Esophagus squamous epithelium (tissue), 5 donors: ENCODE results near the gene CLEC20A. TPM values are rescaled to one million over a fixed set of nuclear protein-coding genes. Genes with fewer than 3 reads are reported as not detected.

Source experiments
- DNase-seq: peaks from one replicate; lab custom pipeline; 2025; lab: John Stamatoyannopoulos, UW
- H3K27ac ChIP-seq, 4 donors: fragments of 200-600 bp; sonication (generic); one replicate each; pipeline ENCODE4 v1.5.1; 2016 to 2019; ENCODE audit warnings: mild to moderate bottlenecking in 1 of 4
- H3K27me3 ChIP-seq, 4 donors: fragments of 200-600 bp; sonication (generic); 1 replicate in 3 of 4; 2 replicates in 1 of 4; pipeline versions ENCODE4 v1.5.1 to v1.6.0; 2017 to 2021; ENCODE audit warnings: antibody characterized with exemption in 1 of 4
- H3K36me3 ChIP-seq, 3 donors: fragments of 200-600 bp; sonication (generic); one replicate each; pipeline ENCODE4 v1.5.1; 2016 to 2019
- H3K4me1 ChIP-seq, 3 donors: fragments of 200-600 bp; sonication (generic); one replicate each; pipeline ENCODE4 v1.5.1; 2017 to 2019
- H3K4me3 ChIP-seq, 4 donors: fragments of 200-600 bp; sonication (generic); 1 replicate in 3 of 4; 2 replicates in 1 of 4; pipeline ENCODE4 v1.5.1; 2016 to 2019; ENCODE audit warnings: mild to moderate bottlenecking in 2 of 4, moderate library complexity in 1 of 4
- H3K9me3 ChIP-seq, 3 donors: fragments of 200-600 bp; sonication (generic); one replicate each; pipeline ENCODE4 v1.5.1; 2016 to 2019
- POLR2A ChIP-seq, 4 donors: fragments of 450-650 bp; IDR thresholded peaks; one replicate each; pipeline ENCODE4 v1.6.1; 2017; ENCODE audit warnings: antibody characterized with exemption in 4 of 4, mild to moderate bottlenecking in 4 of 4, moderate library complexity in 3 of 4
- WGBS, 2 donors: methylation state at CpG; one replicate each; pipeline ENCODE4 v1.1.5; 2018; 5-methylcytosine and 5-hydroxymethylcytosine counted together
- intact Hi-C: fragments of 100-400 bp; cut with DNase I; formaldehyde crosslinking; loops from one replicate; pipeline ENCODE4 v1.15.0; 2022
- total RNA-seq, 4 donors: library from RNA; depleted of rRNA; stranded (reverse); fragments of >200 nt; gene quantifications; one replicate each; pipeline ENCODE4 v1.1.0, GENCODE V29; 2016
- TF ChIP-seq, protein P1 (sequence below), 6 experiments: fragments of 450-650 bp in 4 of 6; fragments of 200-600 bp in 2 of 6; sonication (generic) in 2 of 6; IDR thresholded peaks; one replicate each; pipeline ENCODE4 v1.5.1; 2016 to 2019; ENCODE audit warnings: antibody characterized with exemption in 6 of 6, mild to moderate bottlenecking in 4 of 6, moderate library complexity in 4 of 6
- donor health status: DM: yes; HTN: yes; CAD: no.

The CLEC20A gene
- total RNA-seq, 4 donors from 2014 or later: not detected

DNA sequence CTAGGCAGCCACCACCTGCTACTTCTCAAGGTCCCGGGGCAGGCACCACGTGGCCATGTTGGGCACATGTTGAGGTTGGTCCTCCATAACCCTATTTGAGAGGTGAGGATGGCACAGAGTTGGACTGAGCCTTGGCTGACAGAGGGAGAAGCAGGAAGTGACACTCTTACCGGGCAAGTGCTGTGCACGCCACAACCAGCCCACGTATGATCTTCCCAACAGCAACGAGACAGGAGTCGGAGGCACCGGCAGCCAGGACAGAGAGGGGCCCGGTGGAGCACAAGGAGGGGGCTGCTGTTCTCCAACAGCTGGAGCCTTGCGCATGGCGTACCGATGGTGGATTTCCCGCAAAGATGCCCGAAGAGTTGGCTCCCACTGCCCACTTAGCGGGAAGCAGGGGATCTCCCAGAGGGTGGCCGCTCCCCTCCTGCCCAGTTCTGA lies 3.4 kb downstream of the CLEC20A start:
- Histone ChIP-seq H3K4me3 (no peak overlapping the region), H3K36me3 (no peaks in the 10 kb centered on the region), H3K27ac (no peak overlapping the region), H3K4me1 (no peaks in the 10 kb centered on the region), H3K27me3 (no peaks in the 10 kb centered on the region), H3K9me3 (no peaks in the 10 kb centered on the region)
- 82 to 98% methylated on average over 7 to 15 of the region's 16 CpGs for WGBS, 2 donors
- no peak for TF ChIP-seq POLR2A (IDR thresholded peaks at IDR 0.05)
- TF ChIP-seq, protein P1, sequence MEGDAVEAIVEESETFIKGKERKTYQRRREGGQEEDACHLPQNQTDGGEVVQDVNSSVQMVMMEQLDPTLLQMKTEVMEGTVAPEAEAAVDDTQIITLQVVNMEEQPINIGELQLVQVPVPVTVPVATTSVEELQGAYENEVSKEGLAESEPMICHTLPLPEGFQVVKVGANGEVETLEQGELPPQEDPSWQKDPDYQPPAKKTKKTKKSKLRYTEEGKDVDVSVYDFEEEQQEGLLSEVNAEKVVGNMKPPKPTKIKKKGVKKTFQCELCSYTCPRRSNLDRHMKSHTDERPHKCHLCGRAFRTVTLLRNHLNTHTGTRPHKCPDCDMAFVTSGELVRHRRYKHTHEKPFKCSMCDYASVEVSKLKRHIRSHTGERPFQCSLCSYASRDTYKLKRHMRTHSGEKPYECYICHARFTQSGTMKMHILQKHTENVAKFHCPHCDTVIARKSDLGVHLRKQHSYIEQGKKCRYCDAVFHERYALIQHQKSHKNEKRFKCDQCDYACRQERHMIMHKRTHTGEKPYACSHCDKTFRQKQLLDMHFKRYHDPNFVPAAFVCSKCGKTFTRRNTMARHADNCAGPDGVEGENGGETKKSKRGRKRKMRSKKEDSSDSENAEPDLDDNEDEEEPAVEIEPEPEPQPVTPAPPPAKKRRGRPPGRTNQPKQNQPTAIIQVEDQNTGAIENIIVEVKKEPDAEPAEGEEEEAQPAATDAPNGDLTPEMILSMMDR (IDR thresholded peaks at IDR 0.05): no peak
- no peak for DNase-seq
- intact Hi-C loops: no loop called here

DNA sequence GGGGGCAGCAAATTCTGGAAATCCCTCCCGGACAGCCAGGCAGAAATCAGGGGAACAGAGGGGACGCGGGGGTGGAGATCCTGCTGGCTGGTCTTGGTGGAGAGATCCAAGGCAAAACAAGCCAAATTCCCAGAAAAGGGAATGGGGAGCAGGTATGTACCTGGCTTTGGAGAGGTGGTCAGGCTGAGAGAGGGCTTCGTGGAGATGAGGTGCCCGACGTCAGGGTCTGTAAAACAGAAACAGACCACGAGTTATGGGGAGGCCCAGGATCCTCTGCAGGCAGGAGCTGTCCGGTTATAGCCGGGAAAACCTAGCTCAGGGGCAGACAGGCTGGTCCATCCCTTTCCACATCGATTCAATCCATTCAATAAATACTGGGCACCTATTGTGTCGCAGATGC lies 4.4 kb downstream of the CLEC20A start:
- intact Hi-C loops: no loop called here
- no peaks in the 10 kb centered on the region for H3K36me3 ChIP-seq
- no peak for DNase-seq
- TF ChIP-seq POLR2A (IDR thresholded peaks at IDR 0.05): no peak
- TF ChIP-seq, protein P1 (IDR thresholded peaks at IDR 0.05): no peak
- H3K4me3 ChIP-seq: no peak overlapping the region
- WGBS, 2 donors: 87 to 93% methylated on average over 10 to 11 of the region's 11 CpGs
- H3K27me3 ChIP-seq: peaks cover 0 to under 1% (median 0%) of the 10 kb centered on the region in 4 donors
- no peak overlapping the region for H3K27ac ChIP-seq
- H3K9me3 ChIP-seq: no peaks in the 10 kb centered on the region
- H3K4me1 ChIP-seq: no peaks in the 10 kb centered on the region

DNA sequence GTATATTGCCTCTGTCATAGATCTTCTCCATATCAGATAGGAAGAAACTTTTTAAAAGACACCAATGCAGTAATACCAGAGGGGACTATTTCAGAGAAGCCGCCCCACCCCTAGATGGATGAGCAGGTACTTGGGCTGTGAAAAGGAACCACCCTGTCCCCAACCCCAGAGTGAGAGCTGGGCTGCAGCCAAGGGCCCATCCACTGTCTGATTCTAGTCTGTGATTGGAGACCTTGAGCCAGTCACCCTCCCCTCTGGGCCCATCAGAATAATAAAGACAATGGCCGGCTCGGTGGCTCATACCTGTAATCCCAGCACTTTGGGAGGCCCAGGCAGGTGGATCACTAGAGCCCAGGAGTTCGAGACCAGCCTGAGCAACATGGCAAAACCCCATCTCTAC lies 5.0 kb downstream of the CLEC20A start:
- Histone ChIP-seq H3K27ac (no peak overlapping the region), H3K36me3 (no peaks in the 10 kb centered on the region), H3K9me3 (no peaks in the 10 kb centered on the region), H3K27me3 (peaks cover 0 to 6% (median 0%) of the 10 kb centered on the region in 4 donors), H3K4me3 (no peak overlapping the region), H3K4me1 (peaks cover 0 to 6% (median 5%) of the 10 kb centered on the region in 3 donors)
- no peak for DNase-seq
- 82 to 100% methylated on average over 1 to 2 of the region's 4 CpGs for WGBS, 2 donors
- intact Hi-C loops: no loop called here
- TF ChIP-seq, protein P1 (IDR thresholded peaks at IDR 0.05): no peak
- TF ChIP-seq POLR2A (IDR thresholded peaks at IDR 0.05): no peak

DNA sequence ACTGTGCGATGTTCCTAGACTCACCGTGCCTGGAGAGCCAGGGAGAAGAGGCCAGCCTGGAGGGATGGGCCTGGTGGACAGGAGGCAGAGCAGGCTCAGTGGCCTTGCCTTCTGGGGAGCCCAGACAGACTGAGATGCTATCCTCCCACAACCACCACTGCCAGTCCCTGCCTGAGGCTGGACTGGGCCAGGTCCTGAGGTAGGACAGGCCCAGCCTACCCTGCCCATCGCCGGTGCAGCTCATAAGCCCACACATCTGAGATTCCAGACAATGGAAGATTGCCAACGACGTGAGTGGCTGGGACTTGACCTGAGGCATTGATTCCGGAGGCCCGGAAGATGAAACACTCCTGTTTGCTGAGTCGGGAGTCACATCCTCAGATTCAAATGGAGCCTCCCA lies 5.8 kb downstream of the CLEC20A start:
- 72 to 75% methylated on average over 7 to 8 of the region's 9 CpGs for WGBS, 2 donors
- peaks cover 0 to 13% (median 10%) of the 10 kb centered on the region in 3 donors for H3K4me1 ChIP-seq
- H3K27ac ChIP-seq: no peak overlapping the region
- peaks cover 0 to 12% (median 0%) of the 10 kb centered on the region in 4 donors for H3K27me3 ChIP-seq
- intact Hi-C loops: no loop called here
- no peak overlapping the region for H3K4me3 ChIP-seq
- H3K9me3 ChIP-seq: no peaks in the 10 kb centered on the region
- H3K36me3 ChIP-seq: no peaks in the 10 kb centered on the region
- TF ChIP-seq, protein P1 (IDR thresholded peaks at IDR 0.05): no peak
- TF ChIP-seq POLR2A (IDR thresholded peaks at IDR 0.05): no peak
- no peak for DNase-seq

DNA sequence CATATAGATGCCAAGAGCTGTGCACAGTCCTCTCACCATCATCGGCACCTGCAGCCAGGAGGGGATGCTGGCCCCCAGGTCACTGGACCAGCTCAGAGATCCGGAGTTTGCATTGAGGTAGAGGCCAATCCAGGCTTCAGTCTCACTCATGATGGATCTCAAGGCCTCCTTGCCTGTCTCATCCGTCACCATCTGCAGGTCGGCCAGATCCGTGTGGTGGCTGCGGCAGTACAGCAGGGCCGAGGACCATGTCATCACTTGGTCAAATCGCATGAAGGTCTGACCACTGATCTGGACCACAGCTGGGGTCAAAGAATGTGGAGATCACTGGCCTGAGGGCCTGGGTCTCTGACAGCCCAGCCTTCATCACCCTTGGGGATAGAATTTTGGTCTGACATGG lies 6.6 kb downstream of the CLEC20A start:
- WGBS, 2 donors: 80% methylated on average over 1 of the region's 8 CpGs; no CpG with 5 or more reads in 1 of the 2 donors
- Histone ChIP-seq H3K27me3 (peaks cover 0 to 12% (median 0%) of the 10 kb centered on the region in 4 donors), H3K4me3 (no peak overlapping the region), H3K36me3 (no peaks in the 10 kb centered on the region), H3K4me1 (peaks cover 0 to 13% (median 10%) of the 10 kb centered on the region in 3 donors), H3K27ac (no peak overlapping the region), H3K9me3 (no peaks in the 10 kb centered on the region)
- no peak for DNase-seq
- TF ChIP-seq POLR2A (IDR thresholded peaks at IDR 0.05): no peak
- TF ChIP-seq, protein P1 (IDR thresholded peaks at IDR 0.05): no peak
- intact Hi-C loops: no loop called here
